ENCODE data around the gene ADD1. TPM values are rescaled to one million over a fixed set of nuclear protein-coding genes. Genes with fewer than 3 reads are reported as not detected.

The ADD1 gene
- total and polyA plus RNA-seq, 2 of the 13 experiments (the other 11 are each of a cell fraction or from before 2014, with no cell fraction given) = 73.9 to 122 TPM

- peak; percentile 92 for TF ChIP-seq ZBTB10 (CRISPR knock-in tag; IDR thresholded peaks at IDR 0.05; ENCODE audit: borderline replicate concordance)
- peak; percentile 26 for TF ChIP-seq PHF5A (CRISPR knock-in tag; IDR thresholded peaks at IDR 0.05; ENCODE audit: low read depth, unreplicated experiment)
- TF ChIP-seq BORCS8-MEF2B (CRISPR knock-in tag; IDR thresholded peaks at IDR 0.05) = peak; percentile 99
- peak; percentile 80 for TF ChIP-seq HINFP (CRISPR knock-in tag; IDR thresholded peaks at IDR 0.05; ENCODE audit: low read depth)
- peak; percentile 87 for TF ChIP-seq ZNF777 (CRISPR knock-in tag; IDR thresholded peaks at IDR 0.05)
- 0 out of 2 replicates have a peak, but pooled peaks have one; percentile 35 for TF ChIP-seq RELA (CRISPR knock-in tag; IDR thresholded peaks at IDR 0.05)
- no peak for TF ChIP-seq MTA3 (CRISPR knock-in tag; IDR thresholded peaks at IDR 0.05)
- TF ChIP-seq EP300 (IDR thresholded peaks at IDR 0.05; ENCODE audit: low read depth in 2 of 2, low read length in 2 of 2) = peak in 1 of 2 experiments; percentile 27; a peak in 2 of 4 replicates
- 0 out of 2 replicates have a peak, but pooled peaks have one; percentile 37 for TF ChIP-seq EP300 (CRISPR knock-in tag; IDR thresholded peaks at IDR 0.05; ENCODE audit: borderline replicate concordance)
- TF ChIP-seq TBP (CRISPR knock-in tag; IDR thresholded peaks at IDR 0.05) = peak; percentile 91; the same call in 1 of the 2 replicates
- TF ChIP-seq ATM (IDR thresholded peaks at IDR 0.05; ENCODE audit: borderline replicate concordance) = no peak
- TF ChIP-seq ZNF383 (CRISPR knock-in tag; IDR thresholded peaks at IDR 0.05; ENCODE audit: borderline replicate concordance) = peak; percentile 90; the same call in 1 of the 2 replicates
- TF ChIP-seq ZEB1 (IDR thresholded peaks at IDR 0.05; ENCODE audit: insufficient replicate concordance, low read depth) = peak; percentile 73
- 0 out of 2 replicates have a peak, but pooled peaks have one; percentile 63 for TF ChIP-seq GFI1 (CRISPR knock-in tag; IDR thresholded peaks at IDR 0.05; ENCODE audit: borderline replicate concordance)
- peak; percentile 92 for TF ChIP-seq ZNF605 (CRISPR knock-in tag; IDR thresholded peaks at IDR 0.05)
- TF ChIP-seq REPIN1 (CRISPR knock-in tag; IDR thresholded peaks at IDR 0.05; ENCODE audit: borderline replicate concordance, low read depth) = peak; percentile 98
- TF ChIP-seq ZBTB33 (CRISPR knock-in tag; IDR thresholded peaks at IDR 0.05) = no peak; the same call in 1 of the 2 replicates
- TF ChIP-seq MIER2 (CRISPR knock-in tag; IDR thresholded peaks at IDR 0.05) = peak; percentile 55; the same call in 1 of the 2 replicates
- TF ChIP-seq NCOR1 (IDR thresholded peaks at IDR 0.05; ENCODE audit: borderline replicate concordance, low read length) = peak; percentile 13; the same call in 1 of the 2 replicates
- TF ChIP-seq EHMT2 (IDR thresholded peaks at IDR 0.05; ENCODE audit: borderline replicate concordance, low read depth, low read length) = no peak
- no peak for TF ChIP-seq PAF1 (CRISPR knock-in tag; IDR thresholded peaks at IDR 0.05)
- peak; percentile 96 for TF ChIP-seq ZNF883 (CRISPR knock-in tag; IDR thresholded peaks at IDR 0.05; ENCODE audit: not compliant biosample characterization)
- TF ChIP-seq ZNF841 (CRISPR knock-in tag; IDR thresholded peaks at IDR 0.05; ENCODE audit: borderline replicate concordance) = 0 out of 2 replicates have a peak, but pooled peaks have one; percentile 70
- TF ChIP-seq ZNF256 (CRISPR knock-in tag; conservative IDR thresholded peaks at IDR 0.05) = no peak
Measured at GRCh38 chr4:2963175-2963965, 119.7 kb downstream of the ADD1 start, which contains the start of the genes GRK4 and NOP14 (continued).
